K562 (cell line): ENCODE results near the gene PAF1. TPM values are rescaled to one million over a fixed set of nuclear protein-coding genes. Genes with fewer than 3 reads are reported as not detected.

Experiments
- CHD1 ChIP-seq: fragments of 200-600 bp; sonication (generic); IDR thresholded peaks from one replicate; pipeline ENCODE4 v1.6.1; 2012; ENCODE audit warnings: mild to moderate bottlenecking, moderate library complexity, low read length, inconsistent platforms
- KAT7 ChIP-seq: sonication (generic); formaldehyde crosslinking; IDR thresholded peaks from 2 replicates; pipeline ENCODE4 v1.8.0; 2022; ENCODE audit warnings: missing genetic modification reagents, mild to moderate bottlenecking, borderline replicate concordance
- KLF6 ChIP-seq: fragments of 250-450 bp; sonication (Bioruptor Pico); IDR thresholded peaks from 2 replicates; pipeline ENCODE4 v1.4.0; 2020; ENCODE audit warnings: mild to moderate bottlenecking, moderate library complexity, borderline replicate concordance
- SIN3A ChIP-seq, 2 experiments: fragments of 150-350 bp in 1 of 2; IDR thresholded peaks; 2 replicates each; pipeline ENCODE4 v1.6.1; 2011 to 2016; ENCODE audit warnings: borderline replicate concordance in 2 of 2, low read depth in 2 of 2, low read length in 2 of 2, mild to moderate bottlenecking in 2 of 2, moderate library complexity in 2 of 2; ENCODE audit not compliant: control insufficient read depth in 1 of 2
- TAF7 ChIP-seq: fragments of 450-650 bp; IDR thresholded peaks from 2 replicates; pipeline ENCODE4 v1.6.1; 2016; ENCODE audit warnings: missing genetic modification characterization, missing compliant biosample characterization
- TOE1 ChIP-seq, 2 experiments: fragments of 450-650 bp in 1 of 2; sonication (generic) in 1 of 2; formaldehyde crosslinking in 1 of 2; IDR thresholded peaks; 2 replicates each; pipeline versions ENCODE4 v1.7.1 to v1.8.0; 2016 to 2022; ENCODE audit warnings: borderline replicate concordance in 2 of 2, mild to moderate bottlenecking in 2 of 2, antibody characterized with exemption in 1 of 2, inconsistent platforms in 1 of 2, low read depth in 1 of 2, missing genetic modification reagents in 1 of 2, moderate library complexity in 1 of 2
- TRIM24 ChIP-seq, 2 experiments: fragments of 450-650 bp; IDR thresholded peaks; 2 replicates each; pipeline ENCODE4 v1.6.1; 2016
- XRCC4 ChIP-seq: IDR thresholded peaks from one replicate; pipeline ENCODE4 v1.6.1; 2011; ENCODE audit not compliant: insufficient read depth, insufficient read length; ENCODE audit errors: extremely low read depth
- YY1 ChIP-seq, 3 experiments: IDR thresholded peaks; 2 replicates each; pipeline ENCODE4 v1.6.1; 2011; ENCODE audit warnings: low read length in 2 of 3, mild to moderate bottlenecking in 2 of 3, moderate library complexity in 2 of 3, borderline replicate concordance in 1 of 3, control low read depth in 1 of 3, low read depth in 1 of 3; ENCODE audit not compliant: insufficient read depth in 3 of 3, insufficient replicate concordance in 2 of 3, control insufficient read depth in 1 of 3, insufficient read length in 1 of 3; ENCODE audit errors: extremely low read depth in 1 of 3
- ZC3H4 ChIP-seq: sonication (generic); formaldehyde crosslinking; IDR thresholded peaks from 2 replicates; pipeline ENCODE4 v1.9.0; 2021; ENCODE audit warnings: missing genetic modification reagents, borderline replicate concordance
- polyA plus RNA-seq, 8 experiments: library from polyadenylated mRNA; depleted of rRNA in 4 of 8; stranded (reverse) in 5 of 8; unstranded in 3 of 8; fragments of >200 nt; fragmentation: Nextera tagmentation in 2 of 8; fragmentation: Illumina TruSeq in 1 of 8; extraction: Ambion mirVana in 2 of 8; extraction: Trizol in 1 of 8; gene quantifications; 2 replicates each; pipeline versions ENCODE4 v1.2.1 to v1.2.3, GENCODE V29; 2011 to 2014; ENCODE audit warnings: inconsistent platforms in 1 of 8, missing spikeins in 1 of 8
- total RNA-seq, 7 experiments: library from RNA; depleted of rRNA in 6 of 7; stranded (reverse); fragments of >200 nt in 6 of 7; fragmentation: Illumina TruSeq in 2 of 7; extraction: Trizol in 2 of 7; gene quantifications; 2 replicates each; pipeline versions ENCODE4 v1.2.1 to v1.2.3, GENCODE V29; 2011 to 2021; ENCODE audit warnings: low replicate concordance in 1 of 7
- TF ChIP-seq, protein P1 (sequence below): fragments of 250-450 bp; sonication (Bioruptor Pico); IDR thresholded peaks from 2 replicates; pipeline ENCODE4 v1.5.0; 2020; ENCODE audit warnings: mild to moderate bottlenecking, borderline replicate concordance
- TF ChIP-seq, protein P2 (sequence below), 3 experiments: IDR thresholded peaks in 2 of 3; conservative IDR thresholded peaks in 1 of 3; 2 replicates each; pipeline ENCODE4 v1.5.1; 2011 to 2012; ENCODE audit warnings: low read length in 3 of 3, mild to moderate bottlenecking in 3 of 3, control low read depth in 2 of 3, improper control_type of control experiment in 1 of 3, inconsistent platforms in 1 of 3, low read depth in 1 of 3, mixed read lengths in 1 of 3, moderate library complexity in 1 of 3; ENCODE audit not compliant: insufficient read depth in 2 of 3
- TF ChIP-seq, protein P3 (sequence below): fragments of 250-450 bp; sonication (Bioruptor Pico); IDR thresholded peaks from 2 replicates; pipeline ENCODE4 v1.9.0; 2021; ENCODE audit warnings: mild to moderate bottlenecking, inconsistent platforms

The PAF1 gene
- total and polyA plus RNA-seq, 9 of the 15 experiments (the other 6 are each of a cell fraction or from before 2014, with no cell fraction given) = 1.5 to 45.0 (median 33.8) TPM

DNA sequence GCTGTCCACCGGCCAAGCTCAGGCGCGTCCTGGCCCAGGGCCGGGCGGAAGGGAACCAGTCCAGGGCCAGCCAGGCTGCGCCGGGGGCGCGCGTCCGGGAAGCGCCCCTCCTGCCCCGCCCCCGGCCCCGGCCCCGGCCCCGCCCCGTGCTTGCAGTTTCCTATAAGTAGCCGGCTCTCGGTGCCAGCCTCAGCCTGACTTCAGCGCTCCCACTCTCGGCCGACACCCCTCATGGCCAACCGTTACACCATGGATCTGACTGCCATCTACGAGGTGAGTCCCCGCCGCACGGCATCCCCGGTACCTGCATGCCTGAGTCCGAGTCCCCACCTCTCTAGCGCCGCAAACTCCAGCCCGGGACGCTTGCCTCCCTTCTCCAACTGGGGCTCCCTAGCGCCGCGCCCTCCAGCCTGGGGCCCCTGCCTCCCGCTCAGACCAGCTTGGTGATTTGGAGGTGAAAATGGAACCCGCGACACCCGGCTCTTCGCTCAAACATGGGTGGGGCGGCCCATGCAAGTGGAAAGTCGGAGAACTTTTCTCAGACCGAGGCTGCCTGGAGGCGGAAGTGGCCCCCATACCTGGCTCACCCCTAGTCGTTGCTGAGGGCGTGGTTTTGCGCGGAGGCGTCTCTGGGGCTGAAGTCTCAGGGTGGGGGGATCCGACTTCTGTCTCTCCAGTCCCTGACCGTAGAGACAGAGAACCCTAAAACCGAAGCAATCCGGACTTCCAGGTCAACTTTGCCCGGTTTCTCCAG is 15.9 kb upstream of the PAF1 start, which contains the start of gene ZFP36 (continued):
- TF ChIP-seq, protein P1, sequence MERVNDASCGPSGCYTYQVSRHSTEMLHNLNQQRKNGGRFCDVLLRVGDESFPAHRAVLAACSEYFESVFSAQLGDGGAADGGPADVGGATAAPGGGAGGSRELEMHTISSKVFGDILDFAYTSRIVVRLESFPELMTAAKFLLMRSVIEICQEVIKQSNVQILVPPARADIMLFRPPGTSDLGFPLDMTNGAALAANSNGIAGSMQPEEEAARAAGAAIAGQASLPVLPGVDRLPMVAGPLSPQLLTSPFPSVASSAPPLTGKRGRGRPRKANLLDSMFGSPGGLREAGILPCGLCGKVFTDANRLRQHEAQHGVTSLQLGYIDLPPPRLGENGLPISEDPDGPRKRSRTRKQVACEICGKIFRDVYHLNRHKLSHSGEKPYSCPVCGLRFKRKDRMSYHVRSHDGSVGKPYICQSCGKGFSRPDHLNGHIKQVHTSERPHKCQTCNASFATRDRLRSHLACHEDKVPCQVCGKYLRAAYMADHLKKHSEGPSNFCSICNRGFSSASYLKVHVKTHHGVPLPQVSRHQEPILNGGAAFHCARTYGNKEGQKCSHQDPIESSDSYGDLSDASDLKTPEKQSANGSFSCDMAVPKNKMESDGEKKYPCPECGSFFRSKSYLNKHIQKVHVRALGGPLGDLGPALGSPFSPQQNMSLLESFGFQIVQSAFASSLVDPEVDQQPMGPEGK (CRISPR knock-in tag) = no peak
- TF ChIP-seq TOE1 (IDR thresholded peaks at IDR 0.05; ENCODE audit: borderline replicate concordance) = 0 out of 2 replicates have a peak, but pooled peaks have one; percentile 16
- no peak for TF ChIP-seq TOE1 (CRISPR knock-in tag; IDR thresholded peaks at IDR 0.05; ENCODE audit: borderline replicate concordance, low read depth)
- TF ChIP-seq CHD1 = peak; percentile 69
- TF ChIP-seq TAF7 (tag) = peak; percentile 49; the same call in 1 of the 2 replicates
- TF ChIP-seq ZC3H4 (CRISPR knock-in tag) = 0 out of 2 replicates have a peak, but pooled peaks have one; percentile 32
- TF ChIP-seq, protein P2, sequence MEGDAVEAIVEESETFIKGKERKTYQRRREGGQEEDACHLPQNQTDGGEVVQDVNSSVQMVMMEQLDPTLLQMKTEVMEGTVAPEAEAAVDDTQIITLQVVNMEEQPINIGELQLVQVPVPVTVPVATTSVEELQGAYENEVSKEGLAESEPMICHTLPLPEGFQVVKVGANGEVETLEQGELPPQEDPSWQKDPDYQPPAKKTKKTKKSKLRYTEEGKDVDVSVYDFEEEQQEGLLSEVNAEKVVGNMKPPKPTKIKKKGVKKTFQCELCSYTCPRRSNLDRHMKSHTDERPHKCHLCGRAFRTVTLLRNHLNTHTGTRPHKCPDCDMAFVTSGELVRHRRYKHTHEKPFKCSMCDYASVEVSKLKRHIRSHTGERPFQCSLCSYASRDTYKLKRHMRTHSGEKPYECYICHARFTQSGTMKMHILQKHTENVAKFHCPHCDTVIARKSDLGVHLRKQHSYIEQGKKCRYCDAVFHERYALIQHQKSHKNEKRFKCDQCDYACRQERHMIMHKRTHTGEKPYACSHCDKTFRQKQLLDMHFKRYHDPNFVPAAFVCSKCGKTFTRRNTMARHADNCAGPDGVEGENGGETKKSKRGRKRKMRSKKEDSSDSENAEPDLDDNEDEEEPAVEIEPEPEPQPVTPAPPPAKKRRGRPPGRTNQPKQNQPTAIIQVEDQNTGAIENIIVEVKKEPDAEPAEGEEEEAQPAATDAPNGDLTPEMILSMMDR (IDR thresholded peaks at IDR 0.05 in 2 of 3, conservative IDR thresholded peaks at IDR 0.05 in 1 of 3; ENCODE audit: insufficient read depth in 2 of 3, low read depth in 1 of 3, low read length in 3 of 3) = peak in 2 of 3 experiments; percentile 4 to 27; a peak in 1 of 6 replicates
- no peak for TF ChIP-seq XRCC4
- TF ChIP-seq TRIM24 (IDR thresholded peaks at IDR 0.05) = no peak
- peak; percentile 76 to 87; a peak in 2 of 4 replicates for TF ChIP-seq SIN3A (IDR thresholded peaks at IDR 0.05; ENCODE audit: borderline replicate concordance in 2 of 2, control insufficient read depth in 1 of 2, low read depth in 2 of 2, low read length in 2 of 2)
- TF ChIP-seq, protein P3, sequence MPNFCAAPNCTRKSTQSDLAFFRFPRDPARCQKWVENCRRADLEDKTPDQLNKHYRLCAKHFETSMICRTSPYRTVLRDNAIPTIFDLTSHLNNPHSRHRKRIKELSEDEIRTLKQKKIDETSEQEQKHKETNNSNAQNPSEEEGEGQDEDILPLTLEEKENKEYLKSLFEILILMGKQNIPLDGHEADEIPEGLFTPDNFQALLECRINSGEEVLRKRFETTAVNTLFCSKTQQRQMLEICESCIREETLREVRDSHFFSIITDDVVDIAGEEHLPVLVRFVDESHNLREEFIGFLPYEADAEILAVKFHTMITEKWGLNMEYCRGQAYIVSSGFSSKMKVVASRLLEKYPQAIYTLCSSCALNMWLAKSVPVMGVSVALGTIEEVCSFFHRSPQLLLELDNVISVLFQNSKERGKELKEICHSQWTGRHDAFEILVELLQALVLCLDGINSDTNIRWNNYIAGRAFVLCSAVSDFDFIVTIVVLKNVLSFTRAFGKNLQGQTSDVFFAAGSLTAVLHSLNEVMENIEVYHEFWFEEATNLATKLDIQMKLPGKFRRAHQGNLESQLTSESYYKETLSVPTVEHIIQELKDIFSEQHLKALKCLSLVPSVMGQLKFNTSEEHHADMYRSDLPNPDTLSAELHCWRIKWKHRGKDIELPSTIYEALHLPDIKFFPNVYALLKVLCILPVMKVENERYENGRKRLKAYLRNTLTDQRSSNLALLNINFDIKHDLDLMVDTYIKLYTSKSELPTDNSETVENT (CRISPR knock-in tag) = 0 out of 2 replicates have a peak, but pooled peaks have one; percentile 49
- peak; percentile 90; the same call in 1 of the 2 replicates for TF ChIP-seq KAT7 (CRISPR knock-in tag)
- peak in 2 of 3 experiments; percentile 62 to 68 for TF ChIP-seq YY1 (IDR thresholded peaks at IDR 0.05; ENCODE audit: borderline replicate concordance in 1 of 3, control insufficient read depth in 1 of 3, extremely low read depth in 1 of 3, insufficient read depth in 3 of 3, insufficient read length in 1 of 3, insufficient replicate concordance in 2 of 3, low read depth in 1 of 3, low read length in 2 of 3)
- 0 out of 2 replicates have a peak, but pooled peaks have one; percentile 28 for TF ChIP-seq KLF6 (CRISPR knock-in tag)
